ENCODE results near the gene TPCN2.
"Not testable (repeated sequence)": the region's sequence is repeated elsewhere in the genome, so short reads cannot be mapped to it uniquely, and the experiment has no call there.

- TF ChIP-seq CTCF (IDR thresholded peaks at IDR 0.05; ENCODE audit: control extremely low read depth in 1 of 3, insufficient read depth in 1 of 3, low read depth in 1 of 3, low read length in 3 of 3); JUN (IDR thresholded peaks at IDR 0.05; ENCODE audit: low read depth, low read length): not testable (repeated sequence)
Observed at GRCh38 chr11:69140161-69140560, 91.4 kb downstream of the TPCN2 start.
